ENCODE data around the gene RIF1.

Gene RIF1, protein sequence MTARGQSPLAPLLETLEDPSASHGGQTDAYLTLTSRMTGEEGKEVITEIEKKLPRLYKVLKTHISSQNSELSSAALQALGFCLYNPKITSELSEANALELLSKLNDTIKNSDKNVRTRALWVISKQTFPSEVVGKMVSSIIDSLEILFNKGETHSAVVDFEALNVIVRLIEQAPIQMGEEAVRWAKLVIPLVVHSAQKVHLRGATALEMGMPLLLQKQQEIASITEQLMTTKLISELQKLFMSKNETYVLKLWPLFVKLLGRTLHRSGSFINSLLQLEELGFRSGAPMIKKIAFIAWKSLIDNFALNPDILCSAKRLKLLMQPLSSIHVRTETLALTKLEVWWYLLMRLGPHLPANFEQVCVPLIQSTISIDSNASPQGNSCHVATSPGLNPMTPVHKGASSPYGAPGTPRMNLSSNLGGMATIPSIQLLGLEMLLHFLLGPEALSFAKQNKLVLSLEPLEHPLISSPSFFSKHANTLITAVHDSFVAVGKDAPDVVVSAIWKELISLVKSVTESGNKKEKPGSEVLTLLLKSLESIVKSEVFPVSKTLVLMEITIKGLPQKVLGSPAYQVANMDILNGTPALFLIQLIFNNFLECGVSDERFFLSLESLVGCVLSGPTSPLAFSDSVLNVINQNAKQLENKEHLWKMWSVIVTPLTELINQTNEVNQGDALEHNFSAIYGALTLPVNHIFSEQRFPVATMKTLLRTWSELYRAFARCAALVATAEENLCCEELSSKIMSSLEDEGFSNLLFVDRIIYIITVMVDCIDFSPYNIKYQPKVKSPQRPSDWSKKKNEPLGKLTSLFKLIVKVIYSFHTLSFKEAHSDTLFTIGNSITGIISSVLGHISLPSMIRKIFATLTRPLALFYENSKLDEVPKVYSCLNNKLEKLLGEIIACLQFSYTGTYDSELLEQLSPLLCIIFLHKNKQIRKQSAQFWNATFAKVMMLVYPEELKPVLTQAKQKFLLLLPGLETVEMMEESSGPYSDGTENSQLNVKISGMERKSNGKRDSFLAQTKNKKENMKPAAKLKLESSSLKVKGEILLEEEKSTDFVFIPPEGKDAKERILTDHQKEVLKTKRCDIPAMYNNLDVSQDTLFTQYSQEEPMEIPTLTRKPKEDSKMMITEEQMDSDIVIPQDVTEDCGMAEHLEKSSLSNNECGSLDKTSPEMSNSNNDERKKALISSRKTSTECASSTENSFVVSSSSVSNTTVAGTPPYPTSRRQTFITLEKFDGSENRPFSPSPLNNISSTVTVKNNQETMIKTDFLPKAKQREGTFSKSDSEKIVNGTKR (N-terminal part only)

DNA sequence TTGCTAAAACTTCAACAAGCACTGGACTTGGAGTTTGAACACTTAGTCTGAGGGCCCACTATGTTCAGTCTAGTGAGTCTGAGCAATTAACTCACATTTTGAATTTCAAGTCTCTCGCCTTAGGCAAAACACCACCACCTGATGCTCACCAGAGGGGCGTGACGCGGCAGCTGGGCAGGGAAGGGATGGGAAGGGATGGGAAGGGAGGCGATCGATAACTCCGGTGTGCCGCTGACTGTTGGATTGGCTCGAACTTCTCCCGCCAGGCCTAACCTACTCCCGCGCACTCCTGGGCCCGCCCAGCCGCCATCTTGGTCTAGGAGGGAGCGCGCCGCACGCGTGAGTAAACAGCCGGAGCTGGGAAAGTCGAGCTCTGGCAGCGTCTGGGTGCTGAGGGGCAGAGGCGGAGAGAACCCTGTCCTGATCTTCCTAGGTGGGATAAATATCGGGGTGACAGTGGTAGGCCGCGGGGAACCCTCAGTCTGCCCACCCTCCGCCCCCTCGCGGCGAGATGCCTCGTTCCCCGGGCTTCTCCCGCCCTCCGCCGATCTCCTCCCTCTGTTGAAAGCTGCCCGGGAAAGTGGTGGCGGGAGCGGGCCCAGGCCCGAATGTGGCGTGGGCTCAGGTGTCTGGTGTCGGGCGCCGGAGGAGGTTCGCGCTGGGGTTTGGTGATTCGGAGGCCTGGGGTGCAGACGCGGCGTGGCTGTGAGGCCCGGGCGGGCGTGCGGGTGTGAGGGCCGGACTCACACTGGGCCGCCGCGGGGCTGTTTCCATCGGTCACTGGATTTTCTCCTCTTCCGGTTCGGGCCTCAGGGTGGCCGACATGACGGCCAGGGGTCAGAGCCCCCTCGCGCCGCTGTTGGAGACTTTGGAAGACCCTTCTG, at the start of gene RIF1:
TSS of gene RIF1 (plus strand) at position 302 of the 884 bp plus-strand sequence. CDS start at position 824, 522 bp downstream.
- peak; percentile 73 to 77 for DNase-seq

DNA sequence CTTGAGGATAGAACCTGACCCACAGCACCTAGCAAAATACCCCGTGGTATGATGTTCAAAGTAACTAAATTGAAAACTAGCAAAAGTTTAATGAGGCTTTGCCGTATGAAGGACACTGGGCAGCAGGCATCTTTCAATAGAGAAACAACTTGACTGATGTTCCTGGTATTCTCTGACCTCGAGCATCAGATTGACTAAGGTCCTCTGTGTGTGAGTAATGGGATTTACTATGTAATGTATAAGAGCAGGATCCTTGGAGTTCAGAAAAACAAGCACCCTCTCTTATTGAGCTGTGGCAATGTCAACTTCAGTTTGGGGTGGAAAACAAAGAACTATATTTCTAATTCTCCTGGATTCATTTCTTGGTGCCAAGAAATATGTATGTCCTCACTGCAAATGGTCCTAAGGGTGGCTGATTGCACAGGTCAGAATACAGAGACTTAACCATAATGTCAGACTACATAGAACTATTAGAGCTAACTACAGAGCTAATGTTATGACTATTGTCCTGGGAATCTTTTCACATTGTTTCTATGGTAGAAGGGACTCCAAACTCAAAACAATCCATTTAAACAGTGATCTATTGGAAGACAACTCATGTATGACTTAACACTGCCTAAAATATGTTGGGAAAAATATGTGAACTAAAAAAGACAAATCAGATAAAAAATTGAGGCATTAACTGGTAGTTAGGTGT, 47.9 kb upstream of the RIF1 start:
- no peak for DNase-seq

DNA sequence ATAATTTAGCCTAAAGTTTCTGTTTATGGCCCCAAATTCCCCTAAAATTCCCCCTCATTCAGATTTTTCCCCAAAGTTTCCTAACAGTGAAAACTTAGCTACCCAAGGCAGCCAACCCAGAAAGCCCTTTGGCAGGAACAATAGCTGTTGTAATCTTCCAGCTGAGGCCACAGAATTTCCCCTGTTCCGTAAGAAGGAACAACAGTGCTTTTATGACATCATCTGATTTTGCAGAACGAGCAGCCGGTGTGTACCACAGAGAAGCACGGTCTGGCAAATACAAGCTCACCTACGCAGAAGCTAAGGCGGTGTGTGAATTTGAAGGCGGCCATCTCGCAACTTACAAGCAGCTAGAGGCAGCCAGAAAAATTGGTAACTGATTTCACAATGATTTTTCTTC, 46.0 kb upstream of the RIF1 start:
- peak in 1 of 2 donors; percentile 52 for DNase-seq

DNA sequence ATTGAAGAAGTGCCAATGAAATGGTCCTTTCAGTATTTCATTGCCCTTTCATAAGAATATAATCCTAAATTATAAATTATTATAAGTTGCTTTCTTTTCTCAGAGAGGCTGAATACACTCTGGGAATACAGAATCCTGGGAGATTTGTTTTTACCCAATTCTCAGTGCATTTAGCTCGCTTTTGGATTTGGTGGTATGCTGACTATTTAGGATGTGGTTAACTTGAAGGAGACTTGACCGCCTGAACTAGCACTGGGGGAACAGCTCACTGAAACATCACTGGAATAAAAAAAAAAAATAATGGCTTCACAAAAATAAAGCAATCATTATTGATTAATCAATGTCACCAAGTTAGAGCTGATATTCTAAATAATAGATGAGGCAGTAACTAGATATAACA, 42.1 kb upstream of the RIF1 start:
- no peak for DNase-seq

DNA sequence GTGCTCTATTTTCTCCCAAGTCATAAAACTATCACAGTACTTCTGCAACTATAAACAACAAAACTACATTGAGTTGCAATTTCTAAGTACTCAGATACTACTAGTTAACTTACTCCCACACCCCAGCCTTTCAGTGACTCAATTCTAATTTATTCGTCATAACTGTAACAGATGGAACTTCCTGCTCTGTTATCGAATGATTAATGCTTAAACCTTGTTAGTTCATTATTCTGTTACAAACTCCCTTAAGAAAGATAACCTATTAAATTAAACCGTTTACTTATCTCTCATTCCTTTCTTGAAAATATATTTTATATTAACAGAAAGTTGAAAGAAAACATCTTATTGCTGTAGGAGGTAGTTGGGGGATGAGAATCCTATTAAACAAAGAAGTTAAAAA, 35.3 kb upstream of the RIF1 start:
- DNase-seq: no peak

DNA sequence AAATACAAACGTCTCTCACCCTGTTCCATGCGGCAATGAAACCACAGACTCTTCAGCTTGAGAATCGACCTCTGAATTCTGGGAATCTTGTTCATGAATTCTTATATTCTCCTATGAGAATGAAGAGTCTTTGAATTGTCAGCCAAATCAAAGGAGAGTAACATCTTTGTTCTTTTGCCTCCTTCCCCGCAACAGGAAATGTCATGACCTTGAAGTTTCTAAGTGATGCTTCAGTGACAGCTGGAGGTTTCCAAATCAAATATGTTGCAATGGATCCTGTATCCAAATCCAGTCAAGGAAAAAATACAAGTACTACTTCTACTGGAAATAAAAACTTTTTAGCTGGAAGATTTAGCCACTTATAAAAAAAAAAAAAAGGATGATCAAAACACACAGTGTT, 30.5 kb upstream of the RIF1 start:
- DNase-seq: no peak

DNA sequence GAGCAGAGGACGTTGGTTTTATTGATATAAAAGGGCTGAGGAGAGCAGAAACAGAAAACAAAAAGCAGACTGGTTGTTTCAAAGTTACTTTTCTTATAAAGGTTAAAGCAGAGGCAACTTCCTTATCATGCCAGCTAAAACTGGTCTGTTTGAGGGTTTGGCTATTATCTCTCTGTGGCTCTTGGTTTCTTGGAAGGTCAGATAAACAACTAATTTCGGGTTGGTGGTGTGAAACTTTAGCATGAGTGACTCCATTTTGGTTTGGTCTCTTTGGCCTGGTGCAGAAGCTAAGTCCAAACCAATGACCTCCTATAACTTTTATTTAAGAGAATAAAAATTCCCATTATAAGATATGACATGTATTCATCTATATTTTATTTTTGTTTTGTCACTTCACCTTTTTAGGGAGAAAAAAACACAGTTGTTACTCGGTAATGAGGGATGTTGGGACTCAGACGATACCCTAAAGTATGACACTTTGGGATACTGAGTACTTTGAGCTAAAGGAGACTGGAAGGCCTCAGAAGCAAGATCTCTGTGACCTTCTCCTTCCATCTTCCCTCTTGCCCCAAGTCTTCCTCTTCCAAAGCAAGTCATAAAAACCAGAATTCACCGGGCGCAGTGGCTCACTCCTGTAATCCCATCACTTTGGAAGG, 29.0 kb upstream of the RIF1 start:
- no peak for DNase-seq

DNA sequence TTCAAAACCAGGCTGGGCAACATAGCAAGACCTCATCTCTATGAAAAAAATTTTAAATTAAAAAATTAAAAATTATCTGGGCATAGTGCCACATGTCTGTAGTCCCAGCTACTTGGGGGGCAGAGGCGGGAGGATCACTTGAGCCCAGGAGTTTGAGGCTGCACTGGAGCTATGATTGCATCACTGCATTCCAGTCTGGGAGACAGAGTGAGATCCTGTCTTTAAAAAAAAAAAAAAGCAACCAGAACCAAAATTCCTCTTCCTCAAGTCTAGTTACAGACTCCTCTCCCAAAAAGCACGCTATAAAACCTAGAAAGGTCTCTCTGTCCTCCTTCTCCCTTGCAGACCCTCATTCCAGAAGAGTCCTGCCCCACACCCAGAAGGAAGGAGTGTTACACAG, 28.4 kb upstream of the RIF1 start:
- DNase-seq: no peak

DNA sequence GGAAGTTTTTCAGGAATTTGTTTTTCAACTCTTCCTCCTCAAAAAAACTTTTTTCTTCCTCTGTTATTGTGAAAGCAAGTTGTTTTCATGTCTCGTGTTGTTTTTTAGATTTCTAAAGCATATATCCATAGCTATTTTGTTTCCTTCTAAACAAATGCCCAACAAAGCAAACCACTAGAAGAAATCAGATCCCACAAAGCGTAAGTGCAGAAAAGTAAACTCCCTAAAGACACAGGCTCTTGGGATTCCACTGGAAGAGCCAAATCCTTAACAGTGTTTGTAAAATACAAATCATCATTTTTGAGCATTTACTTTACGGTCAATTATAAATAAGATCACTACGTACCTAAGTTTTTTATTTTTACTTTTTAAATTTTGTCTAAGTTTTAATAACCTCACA, 21.7 kb upstream of the RIF1 start:
- no peak for DNase-seq

DNA sequence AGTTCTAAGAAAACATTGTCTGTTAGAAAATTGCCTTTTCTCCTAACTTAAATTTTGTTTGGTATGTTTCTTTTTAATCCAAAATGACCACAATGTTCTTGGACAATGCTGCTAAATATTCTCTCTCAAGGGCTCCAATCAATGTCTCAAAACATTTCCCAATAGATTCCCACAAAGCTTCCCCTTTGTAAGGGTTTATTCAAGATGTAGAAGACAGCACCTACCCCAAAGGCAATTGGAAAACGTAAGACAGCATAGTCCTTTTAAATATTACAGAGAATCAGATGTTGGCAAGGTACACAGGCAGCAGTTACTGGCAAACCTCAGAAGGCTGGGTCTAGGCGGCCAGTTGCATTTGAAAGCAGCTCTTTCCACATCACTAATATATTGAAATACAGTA, 18.3 kb upstream of the RIF1 start:
- DNase-seq: no peak

DNA sequence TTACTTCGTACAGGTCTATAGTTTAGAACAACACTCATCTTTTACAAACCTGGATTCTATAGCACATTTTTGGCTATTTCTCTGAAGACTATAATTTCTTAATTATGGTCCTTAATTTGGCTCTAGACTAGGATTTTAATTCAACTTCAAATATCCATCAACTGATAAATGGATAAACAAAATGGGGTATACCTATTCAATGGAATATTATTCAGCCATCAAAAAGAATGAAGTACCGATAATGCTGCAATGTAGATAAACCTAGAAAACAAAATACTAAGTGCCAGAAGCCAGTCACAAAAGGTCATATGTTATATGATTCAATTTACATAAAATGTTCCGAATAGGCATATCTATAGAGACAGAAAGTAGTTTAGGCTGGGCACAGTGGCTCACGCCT, 15.2 kb upstream of the RIF1 start:
- no peak for DNase-seq

DNA sequence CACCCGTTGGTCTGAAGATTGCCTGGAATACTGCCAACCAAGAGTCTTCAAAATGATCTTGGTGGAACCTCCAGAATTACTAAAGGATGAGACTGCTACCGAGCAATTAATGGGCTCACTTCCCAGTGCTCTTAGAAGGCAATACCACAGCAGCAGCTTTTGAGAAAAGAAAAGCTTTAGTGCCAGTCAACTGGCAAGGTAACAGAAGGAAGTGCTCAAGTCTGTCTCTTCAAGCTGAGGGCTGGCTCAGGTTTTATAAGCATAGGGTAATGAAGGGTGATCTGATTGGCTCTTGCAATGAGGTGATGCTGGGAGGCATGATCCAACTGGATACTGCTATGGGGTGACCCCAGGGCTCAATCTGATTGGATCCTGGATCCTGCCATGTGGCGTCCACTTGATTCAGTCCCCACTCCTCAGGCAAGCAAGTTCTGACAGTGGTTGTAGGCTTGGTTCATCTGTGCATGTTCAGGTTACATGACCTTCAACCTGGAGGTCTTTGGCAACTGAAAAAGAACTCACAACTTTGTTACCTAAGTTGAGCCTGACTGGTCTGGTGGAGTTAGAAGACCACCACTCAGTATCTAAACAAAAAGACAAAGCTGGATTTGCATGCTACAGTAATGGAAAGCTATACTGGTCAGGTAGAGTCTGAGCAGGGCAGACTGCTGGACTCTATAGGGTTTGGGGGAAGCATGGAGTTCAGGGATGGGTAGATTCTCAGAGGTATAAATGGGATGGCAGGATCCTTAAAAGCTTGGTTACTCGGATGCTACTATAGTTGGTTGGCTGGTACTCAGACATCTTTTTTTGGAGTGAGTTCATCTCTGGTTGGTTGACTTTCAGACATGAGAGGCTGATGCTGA, 14.0 kb upstream of the RIF1 start:
- DNase-seq: no peak

DNA sequence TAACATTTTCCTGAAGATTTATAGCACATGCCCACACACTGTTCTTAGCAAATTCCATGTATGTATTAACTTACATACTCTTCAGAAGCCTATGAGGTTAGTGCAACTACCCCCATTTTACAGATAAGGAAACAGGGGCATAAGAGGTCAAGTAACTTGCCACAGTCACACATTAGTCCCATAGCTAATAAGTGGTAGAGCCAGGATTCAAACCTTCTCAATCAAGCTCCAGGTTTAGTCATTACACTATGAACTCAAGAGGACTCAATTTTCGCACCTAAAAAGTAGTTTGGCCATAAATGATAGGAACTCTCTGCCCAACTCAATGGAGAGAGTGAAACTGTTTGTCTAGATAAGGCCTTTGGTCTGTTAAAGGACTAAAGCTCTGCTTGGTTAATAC, 9.7 kb upstream of the RIF1 start:
- DNase-seq: no peak

DNA sequence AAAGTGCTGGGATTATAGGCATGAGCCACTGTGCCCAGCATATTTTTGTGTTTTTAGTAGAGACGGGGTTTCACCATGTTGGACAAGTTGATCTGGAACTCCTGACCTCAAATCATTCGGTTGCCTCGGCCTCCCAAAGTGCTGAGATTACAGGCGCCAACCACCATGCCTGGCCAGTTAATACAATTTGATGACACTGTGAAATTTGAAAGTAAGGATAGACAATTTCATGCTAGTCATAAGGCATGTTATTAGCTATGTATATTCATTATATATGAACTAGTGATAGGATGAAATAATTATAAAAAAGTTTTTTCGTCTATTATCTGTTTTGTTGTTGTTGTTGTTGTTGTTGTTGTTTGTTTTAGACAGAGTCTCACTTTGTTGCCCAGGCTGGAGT, 8.6 kb upstream of the RIF1 start:
- no peak for DNase-seq

DNA sequence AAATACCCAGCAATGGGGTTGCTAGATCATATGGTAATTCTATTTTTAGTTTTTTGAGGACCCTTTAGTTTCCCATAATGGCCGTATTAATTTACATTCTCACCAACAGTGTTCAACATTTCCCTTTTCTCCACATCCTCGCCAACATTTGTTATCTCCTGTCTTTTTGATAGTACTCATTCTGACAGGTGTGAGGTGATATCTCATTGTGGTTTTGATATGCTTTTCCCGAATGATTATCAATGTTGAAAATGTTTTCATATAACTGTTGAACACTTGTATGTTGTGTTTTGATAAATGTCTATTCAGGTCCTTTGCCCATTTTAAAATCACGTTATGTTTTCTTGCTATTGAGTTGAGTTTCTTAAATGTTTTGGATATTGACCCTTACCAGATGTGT, 5.8 kb upstream of the RIF1 start:
- DNase-seq: no peak

DNA sequence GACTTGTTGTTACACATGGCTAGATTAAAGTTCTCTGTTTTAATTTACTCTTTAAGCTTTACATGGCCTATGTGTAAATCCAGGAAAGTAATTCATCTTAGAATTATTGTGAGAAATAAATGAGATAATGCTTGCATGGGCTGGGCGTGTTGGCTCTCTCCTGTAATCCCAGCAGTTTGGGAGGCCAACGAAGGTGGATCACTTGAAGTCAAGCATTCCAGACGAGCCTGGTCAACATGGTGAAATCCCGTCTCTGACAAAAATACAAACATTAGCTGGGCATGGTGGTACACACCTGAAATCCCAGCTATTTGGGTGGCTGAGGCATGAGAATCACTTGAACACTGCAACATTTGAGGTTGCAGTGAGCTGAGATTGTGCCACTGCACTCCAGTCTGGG, 4.3 kb upstream of the RIF1 start:
- DNase-seq: no peak

DNA sequence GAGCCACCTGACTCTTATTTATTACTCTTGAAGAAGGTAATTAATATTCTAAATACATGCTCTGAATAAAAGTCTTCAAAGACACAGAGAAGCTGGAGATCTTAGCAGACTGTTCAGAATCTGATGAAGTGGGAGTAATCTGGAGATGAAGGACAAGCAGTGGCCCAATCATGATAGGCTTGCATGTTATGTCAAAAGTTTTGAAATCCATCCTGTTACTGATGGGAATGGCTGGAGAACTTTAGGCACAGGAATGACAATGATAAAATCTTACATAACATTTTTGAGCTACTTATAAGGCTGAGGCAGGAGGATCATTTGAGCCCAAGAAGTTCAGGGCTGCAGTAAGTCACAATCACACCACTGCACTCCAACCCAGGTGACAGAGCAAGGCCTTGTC, 2.4 kb upstream of the RIF1 start:
- DNase-seq: no peak

DNA sequence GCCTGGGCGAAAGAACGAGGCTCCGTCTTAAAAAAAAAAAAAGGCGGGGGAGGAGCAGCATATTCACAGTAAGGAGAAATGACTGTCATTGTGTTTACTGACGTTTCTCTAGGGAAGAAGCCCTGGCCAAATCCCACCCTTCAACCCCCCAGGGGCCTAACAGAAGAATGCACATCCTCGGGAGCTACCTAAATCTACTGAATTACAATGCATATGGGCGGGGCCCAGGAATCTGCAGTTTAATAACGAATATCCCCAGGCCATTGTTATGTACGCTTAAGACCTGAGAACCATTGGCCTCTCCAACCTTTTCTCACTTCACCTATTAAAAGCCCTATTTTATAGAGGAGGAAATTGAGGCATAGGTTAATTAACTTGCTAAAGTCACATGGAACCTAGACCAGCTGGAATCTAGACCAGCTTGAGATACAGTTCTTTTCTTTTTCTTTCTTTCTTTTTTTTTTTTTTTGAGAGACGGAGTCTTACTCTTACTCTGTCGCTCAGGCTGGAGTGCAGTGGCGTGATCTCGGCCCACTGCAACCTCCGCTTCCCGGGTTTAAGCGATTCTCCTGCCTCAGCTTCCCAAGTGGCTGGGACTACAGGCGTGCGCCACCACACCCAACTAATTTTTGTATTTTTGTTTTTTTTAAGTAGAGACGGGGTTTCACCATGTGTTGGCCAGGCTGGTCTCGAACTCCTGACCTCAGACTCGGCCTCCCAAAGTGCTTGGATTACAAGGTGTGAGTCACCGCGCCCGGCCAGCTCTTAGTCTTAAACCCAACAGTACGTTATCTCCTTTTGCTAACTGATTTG, 708 bp upstream of the RIF1 start:
- no peak for DNase-seq

DNA sequence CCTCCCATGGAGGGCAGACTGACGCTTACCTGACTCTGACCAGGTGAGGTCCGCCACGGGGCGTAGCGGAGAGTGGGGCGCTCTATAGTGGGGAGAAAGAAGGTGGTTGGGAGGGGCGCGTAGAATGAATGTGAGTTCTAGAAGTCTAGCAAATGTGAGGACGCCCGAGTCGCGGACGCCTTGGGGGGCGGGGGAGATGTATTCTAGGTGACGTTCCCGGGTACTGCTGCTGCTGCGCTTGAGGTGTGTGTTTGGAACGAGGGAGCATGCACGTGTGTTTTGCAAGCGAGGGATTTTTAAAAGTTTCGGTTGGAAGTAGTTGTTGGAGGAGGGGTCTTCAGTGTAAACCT, 758 bp downstream of the RIF1 start:
- DNase-seq: peak; percentile 28 to 44
